MCF 10A (cell line): ENCODE measurements around the gene TMEM119. TPM values are rescaled to one million over a fixed set of nuclear protein-coding genes. Genes with fewer than 3 reads are reported as not detected.

Source experiments
- BruUV-seq: library from RNA; stranded (reverse); fragments of 400-500 nt; replicated peaks from 2 replicates; lab custom pipeline; 2021; lab: Mats Ljungman, UMichigan
- CTCF ChIA-PET: fragments of 300-600 bp; sonication (Branson Sonifier 250); formaldehyde crosslinking; extraction: SDS; loops from one replicate; lab custom pipeline; 2021; ENCODE audit warnings: antibody characterized with exemption, inconsistent platforms; lab: Yijun Ruan, JAX
- POLR2A ChIA-PET: fragments of 300-600, 350-650 bp; sonication (Branson Sonifier 250); formaldehyde crosslinking; extraction: SDS; loops from one replicate; lab custom pipeline; 2020; ENCODE audit warnings: antibody characterized with exemption, inconsistent platforms; lab: Yijun Ruan, JAX
- DNase-seq: peaks from one replicate; pipeline ENCODE4 v3.0.0-alpha.2; 2018; ENCODE audit not compliant: unreplicated experiment
- H3K27ac Mint-ChIP-seq: one replicate; pipeline ENCODE4 v1.8.0; 2022; ENCODE audit warnings: mild to moderate bottlenecking, low read depth, mixed read lengths; ENCODE audit not compliant: unreplicated experiment
- H3K27me3 Mint-ChIP-seq: one replicate; pipeline ENCODE4 v1.8.0; 2022; ENCODE audit warnings: mixed read lengths; ENCODE audit not compliant: insufficient read depth, unreplicated experiment
- H3K36me3 Mint-ChIP-seq: one replicate; pipeline ENCODE4 v1.8.0; 2022; ENCODE audit warnings: mild to moderate bottlenecking, moderate library complexity, mixed read lengths; ENCODE audit not compliant: insufficient read depth, unreplicated experiment
- H3K4me1 Mint-ChIP-seq: one replicate; pipeline ENCODE4 v1.8.0; 2022; ENCODE audit warnings: mixed read lengths; ENCODE audit not compliant: insufficient read depth, unreplicated experiment
- H3K4me3 Mint-ChIP-seq: one replicate; pipeline ENCODE4 v1.8.0; 2022; ENCODE audit warnings: mild to moderate bottlenecking, moderate library complexity, mixed read lengths; ENCODE audit not compliant: unreplicated experiment
- H3K9me3 Mint-ChIP-seq: one replicate; pipeline ENCODE4 v1.8.0; 2022; ENCODE audit warnings: mixed read lengths; ENCODE audit not compliant: unreplicated experiment
- intact Hi-C: fragments of 100-400 bp; cut with micrococcal nuclease; formaldehyde crosslinking; loops from 2 replicates; pipeline ENCODE4 v1.14.1; 2022
- total RNA-seq: library from RNA; stranded (reverse); gene quantifications from 2 replicates; pipeline ENCODE4 v1.2.3, GENCODE V29; 2022
- TF ChIP-seq, protein P1 (sequence below): fragments of 200-600 bp; IDR thresholded peaks from one replicate; pipeline ENCODE4 v1.8.0; 2022; ENCODE audit warnings: antibody characterized with exemption, mild to moderate bottlenecking; ENCODE audit not compliant: unreplicated experiment

TMEM119 gene
- total RNA-seq, 1 experiment from 2014 or later: not detected

DNA sequence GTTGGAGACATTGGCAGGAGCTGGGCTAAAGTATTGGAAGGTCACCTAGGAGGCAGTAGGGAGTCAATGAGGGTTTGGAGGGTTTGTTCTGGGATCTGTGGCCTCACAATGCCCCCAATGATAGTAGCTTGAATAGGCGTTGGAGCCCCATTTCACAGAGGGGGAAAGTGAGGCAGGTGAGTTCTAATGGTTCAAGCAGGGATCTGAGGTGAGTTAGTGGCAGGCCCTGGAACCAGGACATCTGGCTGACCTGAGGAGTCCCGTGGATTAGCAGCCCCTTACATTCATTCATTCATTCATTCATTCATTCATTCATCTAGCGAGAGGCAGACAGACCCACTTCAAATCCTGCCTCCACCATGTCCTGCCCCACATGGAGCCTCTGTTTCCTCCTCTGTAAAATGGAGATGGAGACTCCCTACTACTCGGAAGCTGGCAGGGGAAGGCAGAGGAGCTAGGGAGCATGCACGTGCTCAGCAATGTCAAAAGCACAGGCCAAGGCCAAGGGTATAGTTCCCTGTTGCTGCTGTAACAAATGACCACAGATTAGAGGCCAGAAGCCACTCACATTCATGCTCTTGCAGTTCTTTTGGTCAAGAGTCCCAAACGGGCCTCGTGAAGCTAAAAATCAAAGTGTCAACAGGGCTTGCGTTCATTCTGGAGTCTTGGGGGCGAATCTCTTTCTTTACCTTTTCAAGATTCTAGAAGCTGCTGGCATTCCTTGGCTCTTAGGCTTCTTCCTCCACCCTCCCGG is 2.2 kb upstream of the TMEM119 start:
- Mint-ChIP-seq H3K9me3 (no peaks in the 10 kb centered on the region), H3K4me3 (no peak overlapping the region), H3K27ac (no peak overlapping the region), H3K36me3 (no peaks in the 10 kb centered on the region), H3K27me3 (no peaks in the 10 kb centered on the region), H3K4me1 (no peaks in the 10 kb centered on the region)
- ChIA-PET POLR2A (interaction anchor here (0.6 kb wide), 1 partner anchor 61 kb away, joined by 4 read pairs; no protein-coding TSS in a partner anchor), CTCF (interaction anchor here (1.5 to 3.0 kb wide), 2 partner anchors 18 to 35 kb away, joined by 4 to 7 read pairs; no protein-coding TSS in a partner anchor)
- intact Hi-C loops: no loop called here
- TF ChIP-seq, protein P1, sequence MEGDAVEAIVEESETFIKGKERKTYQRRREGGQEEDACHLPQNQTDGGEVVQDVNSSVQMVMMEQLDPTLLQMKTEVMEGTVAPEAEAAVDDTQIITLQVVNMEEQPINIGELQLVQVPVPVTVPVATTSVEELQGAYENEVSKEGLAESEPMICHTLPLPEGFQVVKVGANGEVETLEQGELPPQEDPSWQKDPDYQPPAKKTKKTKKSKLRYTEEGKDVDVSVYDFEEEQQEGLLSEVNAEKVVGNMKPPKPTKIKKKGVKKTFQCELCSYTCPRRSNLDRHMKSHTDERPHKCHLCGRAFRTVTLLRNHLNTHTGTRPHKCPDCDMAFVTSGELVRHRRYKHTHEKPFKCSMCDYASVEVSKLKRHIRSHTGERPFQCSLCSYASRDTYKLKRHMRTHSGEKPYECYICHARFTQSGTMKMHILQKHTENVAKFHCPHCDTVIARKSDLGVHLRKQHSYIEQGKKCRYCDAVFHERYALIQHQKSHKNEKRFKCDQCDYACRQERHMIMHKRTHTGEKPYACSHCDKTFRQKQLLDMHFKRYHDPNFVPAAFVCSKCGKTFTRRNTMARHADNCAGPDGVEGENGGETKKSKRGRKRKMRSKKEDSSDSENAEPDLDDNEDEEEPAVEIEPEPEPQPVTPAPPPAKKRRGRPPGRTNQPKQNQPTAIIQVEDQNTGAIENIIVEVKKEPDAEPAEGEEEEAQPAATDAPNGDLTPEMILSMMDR: no peak
- no TSS peak for BruUV-seq
- no peak for DNase-seq

DNA sequence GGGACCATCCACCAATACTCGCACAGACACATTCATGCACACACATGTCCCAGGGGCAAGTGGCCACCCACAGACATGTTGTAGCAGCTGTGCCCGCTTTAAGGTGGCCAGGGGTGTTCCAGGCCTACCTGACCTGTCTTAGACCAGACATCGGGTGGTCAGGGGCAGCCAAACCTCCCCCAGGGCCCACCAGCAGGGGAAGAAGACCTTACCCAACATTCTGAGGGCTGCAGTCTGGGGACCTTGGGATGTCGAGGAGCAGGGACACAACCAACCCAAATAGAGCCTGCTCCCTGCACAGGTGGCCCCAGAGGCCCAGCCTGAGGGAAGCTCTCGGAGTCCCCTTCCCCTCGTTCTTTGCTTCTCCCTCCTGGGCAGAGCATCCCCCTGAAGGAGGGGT is 1.7 kb upstream of the TMEM119 start:
- H3K27me3 Mint-ChIP-seq: no peaks in the 10 kb centered on the region
- H3K4me1 Mint-ChIP-seq: no peaks in the 10 kb centered on the region
- H3K9me3 Mint-ChIP-seq: no peaks in the 10 kb centered on the region
- H3K36me3 Mint-ChIP-seq: no peaks in the 10 kb centered on the region
- BruUV-seq: no TSS peak
- TF ChIP-seq, protein P1: no peak
- DNase-seq: no peak
- H3K4me3 Mint-ChIP-seq: no peak overlapping the region
- H3K27ac Mint-ChIP-seq: no peak overlapping the region
- ChIA-PET CTCF (interaction anchor here (1.5 to 3.0 kb wide), 2 partner anchors 19 to 35 kb away, joined by 4 to 7 read pairs; no protein-coding TSS in a partner anchor), POLR2A (no interaction called here)
- intact Hi-C loops: no loop called here

DNA sequence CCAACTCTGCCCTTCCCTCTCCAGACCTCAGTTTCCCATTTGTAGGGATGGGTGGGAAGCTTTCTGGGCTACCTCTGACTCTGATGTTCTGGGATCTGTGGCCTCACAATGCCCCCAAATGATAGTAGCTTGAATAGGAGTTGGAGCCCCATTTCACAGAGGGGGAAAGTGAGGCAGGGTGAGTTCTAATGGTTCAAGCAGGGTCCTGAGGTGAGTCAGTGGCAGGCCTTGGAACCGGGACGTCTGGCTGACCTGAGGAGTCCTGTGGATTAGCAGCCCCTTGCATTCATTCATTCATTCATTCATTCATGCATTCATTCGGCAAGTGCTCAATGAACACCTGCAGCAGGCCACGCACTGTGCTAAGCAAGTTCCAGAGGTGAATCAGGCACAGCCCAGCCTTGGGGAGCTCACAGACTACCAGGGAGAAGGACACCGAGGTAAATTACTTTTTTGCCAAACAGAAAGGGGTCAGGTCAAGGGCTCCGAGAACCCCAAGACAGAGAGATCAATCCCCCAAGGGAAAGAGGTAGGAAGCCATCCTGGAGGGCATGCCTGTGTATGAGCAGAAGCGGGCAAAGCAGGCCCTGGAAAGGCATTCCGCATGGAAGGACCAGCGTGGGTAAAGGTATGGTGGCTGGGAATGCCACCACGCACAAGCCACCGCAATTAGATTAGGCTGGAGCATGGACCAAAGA is 818 bp upstream of the TMEM119 start:
- no peaks in the 10 kb centered on the region for H3K9me3 Mint-ChIP-seq
- DNase-seq: no peak
- ChIA-PET POLR2A (interaction anchor here (0.6 kb wide), 1 partner anchor 13 kb away, joined by 4 read pairs; no protein-coding TSS in a partner anchor), CTCF (no interaction called here)
- no peaks in the 10 kb centered on the region for H3K4me1 Mint-ChIP-seq
- intact Hi-C loops: no loop called here
- no peak overlapping the region for H3K27ac Mint-ChIP-seq
- TF ChIP-seq, protein P1: no peak
- H3K36me3 Mint-ChIP-seq: no peaks in the 10 kb centered on the region
- H3K4me3 Mint-ChIP-seq: no peak overlapping the region
- BruUV-seq: no TSS peak
- no peaks in the 10 kb centered on the region for H3K27me3 Mint-ChIP-seq
